ENCODE results near the gene IMMP2L.

The IMMP2L gene

DNA sequence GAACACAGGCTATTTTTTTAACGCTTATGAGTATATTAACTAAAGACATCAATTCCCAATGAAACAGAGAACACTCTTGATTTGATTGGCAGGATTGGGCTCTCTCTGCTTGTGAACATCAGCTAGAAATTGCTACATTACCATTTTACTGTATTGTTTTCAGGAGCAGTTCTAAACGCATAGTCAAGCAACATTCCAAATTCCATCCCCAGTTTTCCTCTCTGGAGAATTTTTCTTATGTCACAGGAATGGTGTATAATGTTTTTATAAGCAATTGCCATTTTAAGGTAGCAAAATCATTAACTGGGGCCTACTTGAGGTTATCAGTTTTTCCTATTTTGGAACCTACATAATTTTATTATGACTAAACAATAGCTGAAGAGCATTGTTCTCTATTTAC, 748.3 kb downstream of the IMMP2L start:
- no peak for DNase-seq (ENCODE audit: low read depth, low spot score)

- DNase-seq (ENCODE audit: low read depth, low spot score), result no peak
Measured at GRCh38 chr7:110809832-110810231, 752.5 kb downstream of the IMMP2L start.

GRCh38 chr7:110808361-110808760, 753.9 kb downstream of the IMMP2L start:
- DNase-seq (ENCODE audit: low read depth, low spot score), result no peak

DNA sequence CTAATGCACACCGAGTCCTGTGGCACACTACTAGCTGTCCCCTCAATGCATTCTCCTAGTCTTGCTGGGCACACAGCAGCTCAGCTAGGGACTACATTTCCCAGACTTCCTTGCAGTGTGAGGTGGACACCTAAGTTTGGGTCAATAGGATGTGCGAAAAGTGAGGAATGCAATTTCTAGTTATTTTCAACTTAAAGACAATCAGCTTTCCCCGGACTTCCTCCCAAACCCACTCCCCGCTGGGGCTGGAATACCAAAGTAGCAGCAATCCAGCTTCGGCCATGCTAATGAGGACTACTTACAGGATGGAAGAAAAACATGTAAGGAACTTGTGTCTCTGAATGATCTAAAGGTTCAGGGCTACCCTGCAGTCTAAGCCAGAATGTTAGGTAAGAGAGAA, 757.8 kb downstream of the IMMP2L start:
- no peak for DNase-seq (ENCODE audit: low read depth, low spot score)

DNA sequence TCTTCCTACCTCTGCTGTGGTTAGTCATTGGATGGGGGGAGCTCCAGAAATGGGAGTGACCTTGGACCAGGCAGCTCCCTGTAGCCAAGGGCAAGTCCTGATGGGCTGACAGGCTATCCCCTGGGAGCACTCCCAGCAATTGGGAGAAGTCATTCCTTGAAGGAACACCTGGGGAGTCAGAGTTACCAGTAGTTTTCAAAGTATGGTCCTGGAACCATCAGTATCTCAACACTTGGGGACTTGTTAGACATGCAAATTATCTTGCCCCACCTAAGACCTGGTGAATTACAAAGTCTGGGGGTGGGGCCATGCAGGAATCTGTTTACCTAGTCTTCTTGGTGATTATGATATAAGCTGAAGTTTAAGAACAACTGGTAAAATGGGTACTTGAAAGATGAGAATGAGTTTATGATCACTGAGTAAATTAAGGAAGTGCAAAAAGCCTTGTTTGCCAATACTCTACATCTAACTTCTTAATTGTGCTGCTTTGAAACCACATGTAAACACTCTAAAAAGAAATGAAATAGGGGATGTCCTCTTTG, 758.6 kb downstream of the IMMP2L start:
- DNase-seq (ENCODE audit: low read depth, low spot score), result no peak

DNA sequence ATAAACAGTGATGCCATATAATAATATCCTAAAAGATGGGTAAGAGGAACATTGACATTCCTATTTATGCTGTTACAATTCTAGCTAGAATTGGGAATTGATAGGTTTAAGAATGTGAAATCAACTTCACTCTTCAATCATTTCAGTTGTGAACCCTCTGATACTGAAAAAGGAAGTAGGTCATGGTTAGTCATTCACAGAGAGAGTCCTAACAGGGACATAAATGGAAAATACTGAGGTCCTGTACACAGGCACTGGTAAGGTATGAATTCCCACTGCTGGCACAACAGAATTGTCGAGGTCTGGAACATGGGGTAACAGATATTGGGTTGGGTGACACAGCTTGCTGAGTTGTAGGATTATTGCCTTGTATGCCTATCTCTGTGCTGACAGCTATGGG, 760.8 kb downstream of the IMMP2L start:
- no peak for DNase-seq (ENCODE audit: low read depth, low spot score)

- no peak for DNase-seq (ENCODE audit: low read depth, low spot score)
Measured at GRCh38 chr7:110800984-110801383, 761.3 kb downstream of the IMMP2L start.

- DNase-seq (ENCODE audit: low read depth, low spot score), result no peak
Measured at GRCh38 chr7:110797656-110798055, 764.6 kb downstream of the IMMP2L start.

- peak; percentile 8 for DNase-seq (ENCODE audit: low read depth, low spot score)
Measured at GRCh38 chr7:110790992-110791391, 771.3 kb downstream of the IMMP2L start.

- no peak for DNase-seq (ENCODE audit: low read depth, low spot score)
Measured at GRCh38 chr7:110786328-110786965, 775.8 kb downstream of the IMMP2L start.

DNA sequence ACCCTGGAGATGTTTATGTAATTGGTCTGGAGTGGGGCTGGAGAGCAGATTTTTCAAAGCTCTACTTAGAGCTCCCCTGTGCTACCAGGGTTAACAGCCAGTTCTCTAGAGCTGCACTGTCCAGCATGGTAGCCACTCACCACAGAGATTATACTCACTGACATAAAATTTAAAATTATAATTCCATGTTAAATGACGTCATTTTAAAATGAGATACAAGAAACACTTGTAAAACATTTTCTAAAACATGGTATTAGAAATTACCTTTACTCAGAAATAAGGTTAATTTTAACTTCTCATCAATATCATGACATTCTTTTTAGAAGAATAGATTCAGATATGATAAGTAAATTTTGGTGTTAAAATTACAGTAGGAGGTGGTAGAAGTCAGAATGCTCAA, 777.5 kb downstream of the IMMP2L start:
- DNase-seq (ENCODE audit: low read depth, low spot score), result no peak

GRCh38 chr7:110780712-110781111, 781.6 kb downstream of the IMMP2L start:
- DNase-seq (ENCODE audit: low read depth, low spot score), result no peak

GRCh38 chr7:110779339-110779738, 783.0 kb downstream of the IMMP2L start:
- no peak for DNase-seq (ENCODE audit: low read depth, low spot score)

DNA sequence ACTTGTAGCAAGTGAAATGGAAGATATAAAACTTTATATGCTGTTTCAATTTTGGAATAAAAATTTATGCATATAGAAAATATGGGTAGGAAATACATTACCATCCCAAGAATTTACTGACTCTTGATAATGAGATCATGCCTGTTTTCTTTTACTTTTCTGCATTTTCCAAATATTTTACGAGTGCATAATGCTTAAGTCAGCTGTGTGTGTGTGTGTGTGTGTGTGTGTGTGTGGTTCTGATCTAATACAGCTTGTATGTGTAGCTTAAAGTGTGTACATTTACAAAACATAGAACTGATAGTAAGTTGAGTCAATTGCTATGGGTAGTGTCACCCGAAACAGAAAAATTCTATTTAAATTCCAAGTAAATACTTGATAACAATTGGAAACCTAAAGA, 787.2 kb downstream of the IMMP2L start:
- DNase-seq (ENCODE audit: low read depth, low spot score), result peak; percentile 21

DNA sequence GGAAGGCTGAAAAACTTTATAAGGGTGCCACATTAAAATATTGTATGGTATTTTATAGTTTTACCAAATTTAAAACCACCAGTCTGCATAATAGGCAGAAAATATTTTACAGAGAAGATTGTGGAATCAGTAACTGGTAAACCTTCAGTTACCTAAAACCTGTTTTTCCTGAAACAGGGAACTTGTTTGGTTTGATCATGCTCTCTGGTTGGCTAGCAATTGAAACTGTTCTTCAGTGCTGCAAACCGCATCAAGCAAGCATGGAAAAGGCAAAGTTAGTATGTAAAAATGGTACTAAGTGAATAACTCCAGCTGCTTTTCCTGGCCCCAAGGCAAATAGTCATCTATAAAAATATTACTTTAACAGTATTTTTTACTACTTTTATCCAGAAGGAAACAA, 788.2 kb downstream of the IMMP2L start:
- no peak for DNase-seq (ENCODE audit: low read depth, low spot score)

GRCh38 chr7:110772615-110773014, 789.7 kb downstream of the IMMP2L start:
- no peak for DNase-seq (ENCODE audit: low read depth, low spot score)

- no peak for DNase-seq (ENCODE audit: low read depth, low spot score)
Measured at GRCh38 chr7:110771717-110772116, 790.6 kb downstream of the IMMP2L start.

DNA sequence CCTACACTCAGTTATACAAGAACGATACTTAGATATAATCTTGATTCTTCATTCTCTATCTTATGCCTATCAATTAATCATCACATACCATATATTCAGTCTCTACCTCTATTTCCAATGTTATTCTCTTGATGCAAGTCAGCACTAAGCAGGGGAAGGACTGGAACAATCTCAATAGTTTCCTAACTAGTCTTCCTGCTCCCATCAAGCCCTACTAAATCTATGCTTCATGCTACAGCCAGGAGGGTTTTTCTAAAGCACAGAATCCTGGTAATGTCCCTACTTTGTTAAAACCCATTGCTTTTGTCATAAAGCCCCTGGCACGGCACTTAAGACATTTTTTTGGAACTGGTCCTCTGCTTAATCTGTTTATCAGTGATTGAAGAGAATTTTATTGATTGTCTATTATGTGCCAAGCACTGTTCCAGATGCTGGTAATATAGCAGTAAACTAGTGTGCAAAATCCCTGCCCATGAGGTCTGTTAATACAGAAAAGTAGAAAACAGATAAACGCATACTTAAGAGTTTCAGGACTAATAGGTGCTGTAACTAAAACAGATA, 794.7 kb downstream of the IMMP2L start:
- no peak for DNase-seq (ENCODE audit: low read depth, low spot score)

DNA sequence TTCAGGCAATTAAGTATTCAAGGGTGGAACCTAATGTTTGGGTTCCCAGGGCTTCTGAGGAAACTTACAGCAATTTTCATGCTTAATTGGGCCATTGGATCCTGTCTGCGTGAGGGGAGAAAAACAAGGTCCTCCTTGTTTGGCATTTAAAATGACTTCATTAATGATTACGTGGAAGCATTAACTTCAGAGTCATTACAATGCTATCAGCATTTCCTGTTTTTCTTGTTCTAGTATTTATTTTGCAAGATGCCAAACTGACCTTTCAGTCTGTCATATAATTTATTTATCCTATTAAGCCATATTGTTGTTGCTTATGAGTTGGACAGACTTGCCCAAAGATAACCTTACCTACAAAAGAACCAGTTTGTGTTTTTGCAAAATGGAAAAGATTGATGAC, 795.4 kb downstream of the IMMP2L start:
- DNase-seq (ENCODE audit: low read depth, low spot score), result peak; percentile 46

GRCh38 chr7:110764852-110765251, 797.4 kb downstream of the IMMP2L start:
- DNase-seq (ENCODE audit: low read depth, low spot score), result no peak

GRCh38 chr7:110762546-110763225, 799.6 kb downstream of the IMMP2L start:
- DNase-seq (ENCODE audit: low read depth, low spot score), result peak; percentile 3

GRCh38 chr7:110760341-110760740, 802.0 kb downstream of the IMMP2L start:
- no peak for DNase-seq (ENCODE audit: low read depth, low spot score)

DNA sequence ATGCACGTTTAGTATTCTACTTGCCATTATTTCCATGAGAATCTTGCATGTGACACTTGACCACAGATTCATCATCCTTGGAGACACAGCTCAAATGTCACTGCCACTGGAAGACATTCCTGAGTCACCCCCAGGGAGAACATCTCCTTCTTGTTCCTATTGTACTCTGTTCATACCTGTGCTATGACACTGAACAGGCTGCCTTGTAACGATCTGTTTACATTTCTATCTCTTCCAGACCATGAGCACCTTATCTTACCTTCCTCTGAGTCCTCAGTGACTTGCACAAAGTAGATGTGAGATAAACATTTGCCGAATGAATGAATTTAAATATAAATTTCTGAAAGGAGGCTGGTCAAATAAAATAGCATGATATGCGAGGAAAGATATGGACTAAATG, 803.2 kb downstream of the IMMP2L start:
- peak; percentile 9 for DNase-seq (ENCODE audit: low read depth, low spot score)

Measured in astrocyte of the hippocampus (primary cell).